GM12878 (cell line): ENCODE data around the gene GPR75. TPM values are rescaled to one million over a fixed set of nuclear protein-coding genes. Genes with fewer than 3 reads are reported as not detected.

Source experiments
- ATAC-seq: fragments of 200-7000 bp; cut with Tn5 transposase; 3 replicates; pipeline ENCODE4 v1.9.1; 2020; ENCODE audit warnings: mild to moderate bottlenecking, moderate library complexity
- BruUV-seq: library from RNA; stranded (reverse); fragments of 400-500 nt; replicated peaks from 2 replicates; lab custom pipeline; 2021; lab: Mats Ljungman, UMichigan
- CTCF ChIA-PET: fragments of 300-600 bp; sonication (Branson Sonifier 250); formaldehyde crosslinking; extraction: SDS; loops from one replicate; lab custom pipeline; 2021; ENCODE audit warnings: inconsistent platforms; lab: Yijun Ruan, JAX
- POLR2A ChIA-PET: fragments of 350-600 bp; formaldehyde crosslinking; extraction: SDS; loops from one replicate; lab custom pipeline; 2021; ENCODE audit warnings: inconsistent platforms; lab: Charles Lee
- RAD21 ChIA-PET: fragments of 300-600 bp; sonication (Branson Sonifier 250); formaldehyde crosslinking; loops from one replicate; lab custom pipeline; 2023; ENCODE audit warnings: antibody characterized with exemption; ENCODE audit not compliant: unreplicated experiment; lab: Charles Lee
- SMC1A ChIA-PET: fragments of 300-600 bp; sonication (Branson Sonifier 250); formaldehyde crosslinking; loops from one replicate; lab custom pipeline; 2023; ENCODE audit not compliant: unreplicated experiment, uncharacterized antibody; lab: Charles Lee
- DNase-seq: peaks from one replicate; pipeline ENCODE4 v3.0.0-alpha.2; 2011; ENCODE audit warnings: low read depth, low spot score
- FAIRE-seq: peaks from 3 replicates; lab custom pipeline; 2011; peaks lifted over from hg19 to GRCh38; lab: Jason Lieb, UNC
- H2AFZ ChIP-seq: 2 replicates; pipeline ENCODE4 v1.6.0; 2011; ENCODE audit warnings: low read depth, low read length, control low read depth; ENCODE audit not compliant: control insufficient read depth
- H3K27ac ChIP-seq: 2 replicates; pipeline ENCODE4 v1.5.1; 2011; ENCODE audit warnings: control low read depth; ENCODE audit not compliant: control insufficient read depth, insufficient read depth
- H3K27me3 ChIP-seq, 2 experiments: replicated peaks in 1 of 2; 2 replicates each; pipeline versions ENCODE4 v1.6.0 to v1.6.1; 2011; ENCODE audit warnings: low read length in 1 of 2; ENCODE audit not compliant: control insufficient read depth in 2 of 2, insufficient read depth in 2 of 2
- H3K36me3 ChIP-seq, 2 experiments: 2 replicates each; pipeline ENCODE4 v1.5.1; 2011; ENCODE audit warnings: low read length in 1 of 2; ENCODE audit not compliant: control insufficient read depth in 2 of 2, insufficient read depth in 2 of 2
- H3K4me1 ChIP-seq: 2 replicates; pipeline ENCODE4 v1.6.1; 2011; ENCODE audit warnings: mild to moderate bottlenecking, low read length, moderate library complexity, mixed read lengths; ENCODE audit not compliant: control insufficient read depth, insufficient read depth
- H3K4me2 ChIP-seq: 2 replicates; pipeline ENCODE4 v1.6.0; 2011; ENCODE audit warnings: control low read depth; ENCODE audit not compliant: control insufficient read depth, insufficient read depth
- H3K4me3 ChIP-seq: fragments of 200-600 bp; sonication (generic); 2 replicates; pipeline ENCODE4 v1.5.1; 2016
- H3K79me2 ChIP-seq: 2 replicates; pipeline ENCODE4 v1.6.0; 2011; ENCODE audit warnings: low read length; ENCODE audit not compliant: control insufficient read depth, insufficient read depth
- H3K9ac ChIP-seq: 2 replicates; pipeline ENCODE4 v1.8.0; 2011; ENCODE audit warnings: low read length, control low read depth, mixed read lengths; ENCODE audit not compliant: control insufficient read depth, insufficient read depth
- H3K9me3 ChIP-seq: replicated peaks from 3 replicates; pipeline ENCODE4 v1.5.1; 2011; ENCODE audit warnings: mild to moderate bottlenecking, low read length; ENCODE audit not compliant: control insufficient read depth, insufficient read depth
- H4K20me1 ChIP-seq: 2 replicates; pipeline ENCODE4 v1.6.0; 2011; ENCODE audit not compliant: control insufficient read depth, insufficient read depth
- BCLAF1 ChIP-seq: fragments of 450-650 bp; IDR thresholded peaks from 2 replicates; pipeline ENCODE4 v1.6.1; 2017; ENCODE audit warnings: antibody characterized with exemption, mild to moderate bottlenecking, moderate library complexity
- BRCA1 ChIP-seq: IDR thresholded peaks from 2 replicates; pipeline ENCODE4 v1.6.1; 2011; ENCODE audit warnings: low read depth, low read length, improper control_type of control experiment
- EGR1 ChIP-seq, 2 experiments: IDR thresholded peaks; 1 replicate in 1 of 2; 2 replicates in 1 of 2; pipeline ENCODE4 v1.6.1; 2011 to 2012; ENCODE audit warnings: low read depth in 2 of 2, low read length in 2 of 2, borderline replicate concordance in 1 of 2, mild to moderate bottlenecking in 1 of 2, moderate library complexity in 1 of 2
- GABPA ChIP-seq: IDR thresholded peaks from 2 replicates; pipeline ENCODE4 v1.6.1; 2014; ENCODE audit warnings: antibody characterized with exemption, low read depth, mild to moderate bottlenecking, inconsistent platforms
- IRF4 ChIP-seq: IDR thresholded peaks from 2 replicates; pipeline ENCODE4 v1.6.1; 2011; ENCODE audit warnings: low read depth, low read length
- JUNB ChIP-seq: IDR thresholded peaks from 2 replicates; pipeline ENCODE4 v1.6.1; 2016; ENCODE audit warnings: antibody characterized with exemption, mild to moderate bottlenecking
- KAT2A ChIP-seq: conservative IDR thresholded peaks from 2 replicates; pipeline ENCODE4 v1.6.1; 2011; ENCODE audit warnings: low read depth, low read length; ENCODE audit not compliant: control insufficient read depth
- NFIC ChIP-seq: IDR thresholded peaks from 2 replicates; pipeline ENCODE4 v1.6.1; 2012; ENCODE audit warnings: low read depth, mild to moderate bottlenecking, inconsistent platforms, low read length, moderate library complexity
- PAX8 ChIP-seq: fragments of 450-650 bp; IDR thresholded peaks from 2 replicates; pipeline ENCODE4 v1.6.1; 2017; ENCODE audit warnings: mild to moderate bottlenecking, moderate library complexity
- PBX3 ChIP-seq: IDR thresholded peaks from 2 replicates; pipeline ENCODE4 v1.6.1; 2011; ENCODE audit warnings: mild to moderate bottlenecking, low read depth, low read length, moderate library complexity; ENCODE audit not compliant: insufficient replicate concordance
- PML ChIP-seq: IDR thresholded peaks from 2 replicates; pipeline ENCODE4 v1.6.1; 2012; ENCODE audit warnings: low read length, inconsistent platforms
- SMARCA5 ChIP-seq: fragments of 450-650 bp; IDR thresholded peaks from 2 replicates; pipeline ENCODE4 v1.6.1; 2017; ENCODE audit warnings: mild to moderate bottlenecking
- TCF7 ChIP-seq: IDR thresholded peaks from 2 replicates; pipeline ENCODE4 v1.6.1; 2014; ENCODE audit warnings: antibody characterized with exemption, borderline replicate concordance
- ZBTB40 ChIP-seq: fragments of 450-650 bp; IDR thresholded peaks from 2 replicates; pipeline ENCODE4 v1.6.1; 2016; ENCODE audit warnings: mild to moderate bottlenecking, moderate library complexity, borderline replicate concordance
- ZNF207 ChIP-seq: fragments of 450-650 bp; IDR thresholded peaks from 2 replicates; pipeline ENCODE4 v1.6.1; 2014; ENCODE audit warnings: antibody characterized with exemption, mild to moderate bottlenecking, borderline replicate concordance
- ZNF384 ChIP-seq: IDR thresholded peaks from 2 replicates; pipeline ENCODE4 v1.6.1; 2012; ENCODE audit warnings: low read depth, mild to moderate bottlenecking, low read length, improper control_type of control experiment, borderline replicate concordance
- WGBS: methylation state at CpG from one replicate; pipeline ENCODE4 v1.1.6; 2016; ENCODE audit warnings: low lambda C conversion rate; ENCODE audit not compliant: insufficient replicate concordance, insufficient coverage; ENCODE audit errors: missing lambda C conversion rate; 5-methylcytosine and 5-hydroxymethylcytosine counted together
- in situ Hi-C: fragments of 300-500 bp; cut with MboI; formaldehyde crosslinking; loops from 9 replicates; pipeline ENCODE4 v1.14.3; 2018; ENCODE audit warnings: mixed read lengths
- intact Hi-C: fragments of 100-400 bp; cut with micrococcal nuclease; formaldehyde crosslinking; loops from one replicate; pipeline ENCODE4 v1.14.2; 2022; ENCODE audit not compliant: unreplicated experiment
- polyA plus RNA-seq, 11 experiments: library from polyadenylated mRNA; depleted of rRNA in 4 of 11; unstranded in 6 of 11; stranded (reverse) in 5 of 11; fragments of >200 nt; fragmentation: Nextera tagmentation in 4 of 11; fragmentation: Illumina TruSeq in 1 of 11; extraction: Ambion mirVana in 4 of 11; extraction: Trizol in 1 of 11; gene quantifications; 1 replicate in 1 of 11; 2 replicates in 10 of 11; pipeline versions ENCODE4 v1.2.1 to v1.2.3, GENCODE V29; 2011 to 2016; ENCODE audit warnings: inconsistent platforms in 2 of 11, missing spikeins in 2 of 11, low read depth in 1 of 11
- total RNA-seq, 4 experiments: library from RNA; depleted of rRNA in 3 of 4; stranded (reverse); fragments of >200 nt in 3 of 4; fragmentation: Illumina TruSeq in 1 of 4; extraction: Trizol in 1 of 4; gene quantifications; 2 replicates each; pipeline versions ENCODE4 v1.2.1 to v1.2.3, GENCODE V29; 2013 to 2021

GPR75 gene
- total and polyA plus RNA-seq, 10 of the 15 experiments (the other 5 are each of a cell fraction or from before 2014, with no cell fraction given), result 0.02 to 3.5 (median 2.3) TPM; not detected in 2

GRCh38 chr2:53827398-53828175 lies 32.2 kb downstream of the GPR75 start:
- no peaks in the 10 kb centered on the region for H3K79me2 ChIP-seq
- no peak overlapping the region for H3K4me3 ChIP-seq
- ChIA-PET SMC1A (no interaction called here), CTCF (no interaction called here), RAD21 (no interaction called here), POLR2A (no interaction called here)
- in situ Hi-C loops (no loop called here), intact Hi-C loops (no loop called here)
- no peak for DNase-seq
- H3K36me3 ChIP-seq, result no peaks in the 10 kb centered on the region
- H3K27me3 ChIP-seq, result no peaks in the 10 kb centered on the region
- H3K4me1 ChIP-seq, result no peaks in the 10 kb centered on the region
- ATAC-seq, result no peak
- WGBS, result 83% methylated on average over 3 of the region's 3 CpGs
- FAIRE-seq, result no peak
- H2AFZ ChIP-seq, result no peak overlapping the region
- BruUV-seq, result no TSS peak
- no peak overlapping the region for H3K9ac ChIP-seq
- H4K20me1 ChIP-seq, result no peaks in the 10 kb centered on the region
- H3K9me3 ChIP-seq, result no peaks in the 10 kb centered on the region
- no peak overlapping the region for H3K4me2 ChIP-seq
- H3K27ac ChIP-seq, result no peak overlapping the region
- no peak for TF ChIP-seq ZBTB40
- no peak for TF ChIP-seq ZNF384
- TF ChIP-seq EGR1 (IDR thresholded peaks at IDR 0.05; ENCODE audit: borderline replicate concordance in 1 of 2, low read depth in 2 of 2, low read length in 2 of 2), result no peak
- TF ChIP-seq IRF4, result no peak
- no peak for TF ChIP-seq ZNF207
- no peak for TF ChIP-seq TCF7
- no peak for TF ChIP-seq PML
- no peak for TF ChIP-seq KAT2A
- no peak for TF ChIP-seq JUNB
- no peak for TF ChIP-seq NFIC
- no peak for TF ChIP-seq PAX8
- no peak for TF ChIP-seq GABPA
- no peak for TF ChIP-seq BRCA1
- TF ChIP-seq BCLAF1, result no peak
- no peak for TF ChIP-seq PBX3
- no peak for TF ChIP-seq SMARCA5
